Natural killer cell treated with Interleukin-12 subunit alpha and Interleukin-12 subunit beta and Interleukin-15 and Interleukin-18, amount 100 ng/mL, for 72 hours (primary cell): Measurements from ENCODE around the gene SPOCD1. TPM values are rescaled to one million over a fixed set of nuclear protein-coding genes. Genes with fewer than 3 reads are reported as not detected.

ENCODE experiments used
- ATAC-seq, 2 donors: fragments of 150-1000 bp; cut with Tn5 transposase in 1 of 2; sonication (Bioruptor Pico), chemical (Tn5 transposase) in 1 of 2; 2 replicates each; pipeline ENCODE4 v1.10.0; 2021
- DNase-seq: peaks from one replicate; pipeline ENCODE4 v3.0.0; 2022; ENCODE audit warnings: low spot score
- H3K27ac Mint-ChIP-seq, 2 donors: 1 replicate in 1 of 2; 2 replicates in 1 of 2; pipeline ENCODE4 v1.8.0; 2022; ENCODE audit warnings: mixed read lengths in 2 of 2, mild to moderate bottlenecking in 1 of 2, moderate library complexity in 1 of 2
- H3K27me3 Mint-ChIP-seq, 2 donors: 1 replicate in 1 of 2; 2 replicates in 1 of 2; pipeline ENCODE4 v1.8.0; 2022; ENCODE audit warnings: mixed read lengths in 2 of 2
- H3K36me3 Mint-ChIP-seq: one replicate; pipeline ENCODE4 v1.8.0; 2022; ENCODE audit warnings: mixed read lengths
- H3K4me1 Mint-ChIP-seq, 2 donors: 1 replicate in 1 of 2; 2 replicates in 1 of 2; pipeline ENCODE4 v1.8.0; 2022; ENCODE audit warnings: low read depth in 2 of 2, mixed read lengths in 2 of 2, mild to moderate bottlenecking in 1 of 2
- H3K4me3 Mint-ChIP-seq: one replicate; pipeline ENCODE4 v1.8.0; 2022; ENCODE audit warnings: mixed read lengths
- H3K9me3 Mint-ChIP-seq: 2 replicates; pipeline ENCODE4 v1.8.0; 2022; ENCODE audit warnings: mixed read lengths
- total RNA-seq, 2 donors: library from RNA; stranded (reverse); gene quantifications; one replicate each; pipeline ENCODE4 v1.2.3, GENCODE V29; 2022

Gene SPOCD1
- total RNA-seq, 2 donors from 2014 or later: not detected

- no peak for DNase-seq
- Mint-ChIP-seq H3K9me3 (no peaks in the 10 kb centered on the region), H3K36me3 (no peaks in the 10 kb centered on the region), H3K27ac (no peak overlapping the region), H3K27me3 (no peaks in the 10 kb centered on the region), H3K4me1 (peaks cover 38 to 41% of the 10 kb centered on the region in 2 donors), H3K4me3 (no peak overlapping the region)
- no peak for ATAC-seq
Observed at GRCh38 chr1:31744165-31744888, 71.5 kb downstream of the SPOCD1 start.

DNA sequence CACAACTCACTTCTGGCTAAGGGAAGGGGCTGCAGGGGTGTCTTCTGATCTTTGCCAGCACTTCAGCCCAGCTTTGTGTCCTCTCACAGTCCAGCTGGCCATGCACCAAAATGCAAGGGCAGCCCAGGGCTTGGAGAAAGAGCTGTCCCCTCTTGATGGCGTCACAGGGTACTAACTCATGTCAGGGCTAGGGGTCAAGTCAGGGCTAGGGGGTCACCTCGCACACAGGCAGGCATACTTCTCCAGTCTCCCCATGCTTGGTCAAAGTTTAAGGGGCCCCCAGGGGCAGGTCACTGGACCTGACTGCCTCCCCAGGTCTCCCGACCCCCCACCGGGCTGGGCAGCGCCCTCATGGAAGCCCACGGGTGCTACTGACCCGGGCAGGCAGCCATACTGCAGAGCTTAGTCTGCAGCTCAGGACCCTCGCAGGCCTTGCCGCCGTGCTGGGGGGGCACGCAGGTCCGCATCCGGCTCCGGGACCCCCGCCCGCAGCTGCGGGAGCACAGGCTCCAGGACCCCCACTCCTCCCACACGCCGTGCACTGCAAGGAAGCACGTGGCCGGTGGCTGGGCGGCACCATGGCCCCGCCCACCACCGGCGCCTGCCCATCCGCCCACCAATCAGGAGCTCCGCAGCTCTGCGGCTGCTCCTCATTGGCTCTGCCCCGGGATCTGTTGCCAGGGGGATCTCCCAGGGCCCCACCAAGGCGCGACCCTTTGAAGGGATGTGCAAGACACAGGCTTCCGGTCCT is 73.2 kb downstream of the SPOCD1 start:
- no peak overlapping the region for H3K27ac Mint-ChIP-seq
- ATAC-seq (no peak), DNase-seq (no peak)
- H3K27me3 Mint-ChIP-seq: no peaks in the 10 kb centered on the region
- peaks cover 23 to 31% of the 10 kb centered on the region in 2 donors for H3K4me1 Mint-ChIP-seq
- no peaks in the 10 kb centered on the region for H3K9me3 Mint-ChIP-seq
- no peak overlapping the region for H3K4me3 Mint-ChIP-seq
- no peaks in the 10 kb centered on the region for H3K36me3 Mint-ChIP-seq

Other genes starting within 250 kb of the SPOCD1 start
- not detected for gene TINAGL1, start 239.5 kb downstream of the SPOCD1 start, total RNA-seq
- not detected for gene HCRTR1, start 198.3 kb downstream of the SPOCD1 start, total RNA-seq
- 10 to 100 TPM; 45.5 to 55.9 TPM for gene PEF1, start 171.1 kb downstream of the SPOCD1 start, total RNA-seq
- 1 to 10 TPM in 1 of 2 donors, under 1 TPM in 1; 0.73 to 1.6 TPM for gene COL16A1, start 112.0 kb downstream of the SPOCD1 start, total RNA-seq
- gene ADGRB2, start 51.7 kb downstream of the SPOCD1 start, total RNA-seq: 1 to 10 TPM in 1 of 2 donors, not detected in 1; 1.2 TPM
- 100 to 1,000 TPM; 409 to 770 TPM for gene PTP4A2, start 122.3 kb upstream of the SPOCD1 start, total RNA-seq
- gene KHDRBS1, start 197.8 kb upstream of the SPOCD1 start, total RNA-seq: 100 to 1,000 TPM; 156 TPM